Measurements from ENCODE around the gene AKAP11.
"Not testable (repeated sequence)": the region's sequence is repeated elsewhere in the genome, so short reads cannot be mapped to it uniquely, and the experiment has no call there.

Gene AKAP11

GRCh38 chr13:42272115-42272803, at the start of gene AKAP11:
Gene AKAP11 (plus strand): TSS chr13:42272152. CDS start chr13:42286349, 14,197 bp downstream.
- peak; percentile 52 for DNase-seq (ENCODE audit: low spot score)

- DNase-seq (ENCODE audit: low spot score) = no peak
These were observed 48.3 kb upstream of the AKAP11 start for GRCh38 chr13:42223681-42224080.

GRCh38 chr13:42225051-42225450, 46.9 kb upstream of the AKAP11 start:
- no peak for DNase-seq (ENCODE audit: low spot score)

GRCh38 chr13:42226759-42227158, 45.2 kb upstream of the AKAP11 start:
- DNase-seq (ENCODE audit: low spot score) = not testable (repeated sequence)

DNA sequence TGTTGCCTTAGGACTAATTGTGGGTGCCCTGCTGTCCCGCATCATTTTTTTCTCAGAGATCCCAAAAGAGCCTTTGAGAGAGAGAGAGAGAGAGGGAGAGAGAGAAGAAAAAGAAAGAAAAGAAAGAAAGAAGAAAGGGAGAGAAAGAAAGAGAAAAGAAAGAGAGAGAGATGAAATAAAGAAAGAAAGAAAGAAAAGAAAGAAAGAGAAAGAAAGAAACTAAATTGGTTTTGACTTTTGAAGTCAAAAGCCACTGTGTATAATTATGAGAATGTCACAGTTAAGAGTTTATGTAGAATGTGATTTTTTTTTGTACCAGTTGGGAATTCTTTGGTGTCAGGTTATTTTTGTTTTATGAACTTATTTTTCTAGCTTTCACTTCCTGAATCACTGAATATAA, 43.4 kb upstream of the AKAP11 start:
- DNase-seq (ENCODE audit: low spot score) = no peak

DNA sequence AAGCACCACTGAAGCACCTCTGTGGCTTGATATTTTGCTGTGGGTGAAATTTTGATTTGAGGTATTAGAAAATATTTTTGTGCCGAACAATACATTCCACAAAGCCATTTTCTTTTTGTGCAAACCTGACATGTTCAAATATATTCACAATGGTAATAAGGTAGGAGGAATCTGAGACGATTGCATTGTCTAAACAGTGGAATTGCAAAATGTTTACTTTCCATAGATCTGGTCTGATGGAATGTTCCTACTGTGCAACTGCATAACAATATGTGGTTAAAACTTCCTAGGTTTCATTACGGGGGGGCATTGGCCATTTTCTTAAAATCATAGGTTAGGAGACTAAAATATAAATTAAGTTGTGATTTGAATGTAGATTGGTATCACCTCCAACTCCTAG, 42.7 kb upstream of the AKAP11 start:
- DNase-seq (ENCODE audit: low spot score) = no peak

- DNase-seq (ENCODE audit: low spot score) = no peak
These were observed 39.3 kb upstream of the AKAP11 start for GRCh38 chr13:42232671-42233070.

DNA sequence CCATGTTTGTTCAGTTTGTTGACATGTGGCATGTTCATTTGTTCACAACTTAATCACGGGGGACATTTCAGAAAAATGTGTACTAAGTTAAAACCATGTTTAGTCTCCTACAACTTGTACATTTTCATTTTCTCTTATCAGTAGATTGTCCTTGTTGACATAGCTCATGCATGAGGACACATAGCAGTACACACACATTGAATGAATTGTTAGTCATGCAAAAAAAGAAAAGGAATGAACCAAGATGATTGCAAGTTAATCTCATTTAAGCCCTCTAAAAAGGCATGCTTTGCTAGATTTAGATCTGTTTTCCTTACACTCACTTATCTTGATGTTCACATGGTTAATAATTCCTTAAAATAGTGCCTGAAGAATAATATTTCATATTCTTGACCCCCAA, 38.2 kb upstream of the AKAP11 start:
- DNase-seq (ENCODE audit: low spot score) = no peak

DNA sequence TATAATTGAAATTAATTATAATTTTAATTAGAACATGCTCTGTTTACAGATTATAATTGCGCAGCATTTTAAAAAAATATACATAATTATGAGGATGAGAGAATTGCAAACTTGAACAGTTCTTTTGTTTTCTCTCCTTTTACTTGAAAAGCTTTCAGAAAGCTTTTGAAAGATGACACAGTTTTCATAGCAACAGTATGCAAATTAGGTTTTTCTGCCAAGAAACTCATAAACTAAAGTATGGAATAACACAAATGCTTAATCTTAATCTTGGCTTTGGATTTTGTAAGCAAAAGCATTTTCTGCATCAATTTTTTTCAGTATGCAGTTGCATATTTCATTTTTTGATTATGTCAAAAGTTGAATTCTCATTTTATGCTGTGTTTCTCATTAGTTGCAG, 32.8 kb upstream of the AKAP11 start:
- DNase-seq (ENCODE audit: low spot score) = no peak

- DNase-seq (ENCODE audit: low spot score) = no peak
These were observed 32.3 kb upstream of the AKAP11 start for GRCh38 chr13:42239644-42240043.

- DNase-seq (ENCODE audit: low spot score) = no peak
These were observed 25.4 kb upstream of the AKAP11 start for GRCh38 chr13:42246541-42246940.

DNA sequence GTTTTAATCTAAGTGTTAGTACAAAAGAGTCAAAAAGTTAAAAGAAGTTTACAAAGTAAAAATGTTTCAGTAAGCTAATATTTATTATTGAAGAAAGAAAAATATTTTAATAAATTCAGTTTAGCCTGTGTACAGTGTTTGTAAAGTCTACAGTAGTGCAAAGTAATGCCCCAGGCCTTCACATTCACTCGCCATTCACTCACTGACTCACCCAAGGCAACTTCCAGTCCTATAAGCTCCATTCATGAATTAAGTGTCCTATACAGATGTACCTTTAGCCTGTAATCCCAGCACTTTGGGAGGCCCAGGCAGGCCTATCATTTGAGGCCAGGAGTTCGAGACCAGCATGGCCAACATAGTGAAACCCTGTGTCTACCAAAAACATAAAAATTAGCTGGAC, 24.1 kb upstream of the AKAP11 start:
- DNase-seq (ENCODE audit: low spot score) = no peak

- no peak for DNase-seq (ENCODE audit: low spot score)
These were observed 16.1 kb upstream of the AKAP11 start for GRCh38 chr13:42255886-42256285.

- DNase-seq (ENCODE audit: low spot score) = no peak
These were observed 13.2 kb upstream of the AKAP11 start for GRCh38 chr13:42258747-42259146.

GRCh38 chr13:42259515-42259914, 12.4 kb upstream of the AKAP11 start:
- DNase-seq (ENCODE audit: low spot score) = no peak

DNA sequence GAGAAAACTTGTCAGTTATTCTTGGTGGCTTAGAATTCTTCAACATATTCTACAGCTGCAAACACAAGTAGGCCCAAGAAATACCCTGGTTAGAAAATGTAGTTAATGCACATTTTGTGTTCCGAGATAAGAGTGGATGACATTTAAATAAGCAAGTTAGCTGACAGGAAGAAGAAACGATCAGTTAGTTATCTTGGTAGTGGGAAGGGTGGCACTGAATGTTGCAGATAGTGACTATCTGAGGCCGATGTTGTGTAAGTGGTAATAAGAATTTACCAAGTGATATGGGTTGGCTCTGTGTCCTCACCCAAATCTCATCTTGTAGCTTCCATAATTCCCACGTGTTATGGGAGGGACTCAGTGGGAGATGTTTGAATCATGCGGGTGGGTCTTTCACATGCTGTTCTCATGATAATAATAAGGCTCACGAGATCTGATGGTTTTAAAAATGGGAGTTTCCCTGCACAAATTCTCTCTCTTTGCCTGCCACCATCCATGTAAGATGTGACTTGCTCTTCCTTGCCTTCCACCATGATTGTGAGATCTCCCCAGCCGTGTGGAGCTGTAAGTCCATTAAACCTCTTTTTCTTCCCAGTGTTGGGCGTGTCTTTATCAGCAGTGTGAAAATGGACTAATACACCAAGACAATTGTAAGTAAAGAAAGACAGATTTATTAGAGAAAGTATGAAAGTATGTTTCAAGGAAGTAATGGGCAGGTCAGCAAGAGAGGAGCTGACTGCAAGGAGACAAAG, 10.9 kb upstream of the AKAP11 start:
- no peak for DNase-seq (ENCODE audit: low spot score)

DNA sequence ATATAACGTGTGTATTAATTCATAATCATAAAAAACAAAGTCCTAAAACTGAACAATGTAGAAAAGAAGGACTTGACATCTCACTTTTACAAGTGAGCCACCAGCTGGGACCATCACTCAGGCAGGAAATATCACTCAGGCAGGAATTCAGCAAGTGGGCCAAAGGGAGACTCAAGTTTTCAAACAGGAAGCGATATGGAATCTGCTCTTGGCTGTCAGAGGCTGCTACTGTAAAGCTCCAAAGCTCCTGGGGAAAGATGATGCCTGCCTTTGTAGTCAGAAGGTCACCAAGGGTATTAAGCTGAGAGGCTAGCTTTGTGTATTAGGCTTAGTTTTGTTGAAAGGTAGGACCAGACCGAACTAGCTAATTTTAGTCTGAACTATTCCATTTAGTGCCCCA, 5.5 kb upstream of the AKAP11 start:
- no peak for DNase-seq (ENCODE audit: low spot score)

DNA sequence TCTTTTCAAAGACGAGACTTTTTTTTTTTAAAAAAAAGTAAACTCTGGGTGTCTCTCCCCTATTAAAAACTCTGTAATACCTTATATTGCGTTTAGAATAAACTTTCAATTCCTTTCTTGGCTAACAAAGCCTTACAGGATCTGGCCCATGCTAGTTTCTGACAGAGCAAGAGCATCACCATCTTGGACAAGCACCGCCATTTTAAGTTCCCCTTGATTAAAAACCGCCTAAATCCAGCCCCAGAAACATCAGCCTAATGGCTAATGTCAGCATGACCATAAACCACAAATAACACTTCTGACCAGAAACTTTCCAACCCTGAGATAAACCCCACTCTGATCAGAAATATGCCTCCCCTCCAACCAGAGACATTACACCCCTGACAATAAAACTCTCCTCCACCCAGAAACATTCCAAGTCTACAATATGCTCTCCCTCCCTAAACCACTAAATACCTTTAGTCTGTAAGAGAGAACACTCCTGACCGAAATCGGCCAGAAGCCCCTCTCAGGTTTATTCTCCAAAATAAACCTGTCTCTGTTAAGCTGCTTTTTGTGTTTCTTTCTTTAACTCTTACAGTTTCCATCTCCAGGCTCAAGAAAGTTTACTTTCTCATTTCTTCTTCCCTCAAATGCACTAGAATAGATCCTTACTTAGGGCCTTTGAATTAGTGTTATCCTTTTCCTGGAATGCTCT, 1.6 kb upstream of the AKAP11 start:
- DNase-seq (ENCODE audit: low spot score) = no peak

DNA sequence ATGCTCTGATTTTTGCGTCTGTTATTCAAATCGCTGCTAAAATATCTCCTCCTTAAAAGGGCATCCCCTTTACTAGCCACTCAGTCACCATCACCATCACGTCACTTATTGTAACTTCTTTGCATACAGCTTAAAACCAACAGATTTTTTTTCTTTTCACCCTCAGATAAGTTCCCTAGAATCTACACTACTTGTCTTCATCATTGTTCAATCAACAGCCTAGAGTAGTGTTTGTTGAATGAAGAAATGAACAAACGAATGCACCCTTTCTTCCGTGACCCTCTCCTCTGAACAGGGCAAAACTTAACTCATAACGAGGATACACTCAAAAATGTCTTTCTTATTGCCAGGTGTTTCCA, 1.1 kb upstream of the AKAP11 start:
- no peak for DNase-seq (ENCODE audit: low spot score)

GRCh38 chr13:42271337-42272114, 426 bp upstream of the AKAP11 start:
- DNase-seq (ENCODE audit: low spot score) = peak; percentile 97

DNA sequence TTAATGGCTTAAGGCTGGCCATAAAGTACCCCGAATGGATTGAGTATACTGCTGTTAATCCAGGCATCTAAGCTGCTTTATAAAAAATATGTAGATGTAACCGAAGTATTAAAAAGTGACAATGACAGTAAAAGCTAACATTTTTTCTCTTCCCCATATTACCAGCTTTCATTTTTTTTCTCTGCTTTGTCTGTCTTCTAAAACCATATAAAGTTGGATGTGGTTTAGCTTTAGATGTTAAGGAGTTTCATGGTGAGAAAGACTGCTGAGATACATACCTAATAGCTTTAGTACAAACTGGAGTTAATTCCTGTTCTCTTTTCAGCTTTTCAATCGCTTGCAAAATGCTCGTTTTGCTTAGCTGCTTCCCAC, 838 bp downstream of the AKAP11 start:
- DNase-seq (ENCODE audit: low spot score) = no peak

DNA sequence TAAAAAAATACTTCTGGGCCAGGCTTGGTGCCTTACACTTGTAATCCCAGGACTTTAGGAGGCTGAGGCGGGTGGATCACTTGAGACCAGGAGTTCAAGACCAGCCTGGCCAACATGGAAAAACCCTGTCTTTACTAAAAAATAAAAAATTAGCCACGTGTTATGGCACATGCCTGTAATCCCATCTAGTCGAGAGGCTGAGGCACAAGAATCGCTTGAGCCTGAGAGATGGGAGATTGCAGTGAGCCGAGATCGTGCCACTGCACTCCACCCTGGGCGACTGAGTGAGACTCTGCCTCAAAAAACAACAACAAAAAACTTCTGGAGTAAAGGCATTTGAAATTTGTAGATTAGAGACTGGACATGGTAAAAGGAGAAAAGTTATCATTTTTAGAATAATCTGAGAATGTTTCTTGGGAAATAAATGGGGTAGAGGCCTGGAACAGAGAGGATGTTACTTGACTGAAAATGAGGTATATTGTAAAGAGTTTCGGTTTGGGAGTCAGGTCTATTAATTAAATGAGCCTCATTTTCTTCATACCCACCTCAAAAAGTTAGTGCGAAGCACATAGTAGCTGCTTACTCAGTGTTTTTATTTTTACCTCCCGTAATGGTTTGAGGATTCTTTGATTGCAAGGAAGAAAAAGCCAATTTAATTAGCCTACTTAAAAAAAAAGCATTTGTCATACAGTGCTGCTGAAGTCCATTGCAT, 2.6 kb downstream of the AKAP11 start:
- no peak for DNase-seq (ENCODE audit: low spot score)

Data from Ammon's horn (tissue), 1 donor.